Measurements from ENCODE around the gene NR2F2. TPM values are rescaled to one million over a fixed set of nuclear protein-coding genes. Genes with fewer than 3 reads are reported as not detected.

Gene NR2F2
- total and polyA plus RNA-seq, 2 of the 13 experiments (the other 11 are each of a cell fraction or from before 2014, with no cell fraction given) = 3.5 to 4.7 TPM

GRCh38 chr15:96297783-96298182 lies 32.7 kb upstream of the NR2F2 start (continued):
- no peak for TF ChIP-seq ZNF766 (CRISPR knock-in tag; IDR thresholded peaks at IDR 0.05; ENCODE audit: borderline replicate concordance)
- no peak for TF ChIP-seq KMT2B (CRISPR knock-in tag; IDR thresholded peaks at IDR 0.05)
- no peak for TF ChIP-seq SKI (IDR thresholded peaks at IDR 0.05; ENCODE audit: partially characterized antibody)

DNA sequence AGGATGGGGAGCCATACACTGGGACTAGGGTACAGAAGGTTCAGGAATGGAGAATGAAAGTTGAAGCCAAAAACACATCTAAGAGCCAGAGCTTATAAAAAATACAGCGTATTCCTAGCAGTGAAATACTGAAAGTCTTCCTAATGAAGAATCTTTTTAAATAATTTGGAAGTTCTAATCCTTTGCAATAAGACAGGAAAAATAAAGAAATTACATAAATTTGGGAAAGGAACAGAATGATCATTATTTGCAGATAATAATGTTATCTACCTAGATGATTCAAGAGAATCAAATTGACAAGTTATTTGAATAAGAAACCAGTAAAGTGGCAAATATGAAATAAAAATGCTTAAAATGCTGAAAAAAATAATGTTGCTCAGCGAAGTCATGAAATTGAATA lies 32.3 kb upstream of the NR2F2 start:
- Histone ChIP-seq H3K9ac (ENCODE audit: insufficient read depth, low read depth, low read length) (no peak overlapping the region), H3K27me3 (ENCODE audit: control insufficient read depth in 1 of 2, insufficient read depth in 2 of 2, low read length in 2 of 2) (no peaks in the 10 kb centered on the region), H3K79me2 (ENCODE audit: insufficient read depth, low read length) (no peaks in the 10 kb centered on the region), H3K4me1 (ENCODE audit: insufficient read depth, low read length) (no peaks in the 10 kb centered on the region), H3K9me3 (ENCODE audit: low read length) (peaks cover 15% of the 10 kb centered on the region), H2AFZ (ENCODE audit: low read length) (no peak overlapping the region), H3K4me3 (replicated peaks in 1 of 3; ENCODE audit: insufficient read depth in 1 of 3, low read depth in 2 of 3, low read length in 3 of 3) (no peak overlapping the region), H3K4me2 (ENCODE audit: low read depth, low read length) (no peak overlapping the region), H3K27ac (ENCODE audit: extremely low read length, insufficient read depth, low read length) (no peak overlapping the region), H3K36me3 (replicated peaks in 1 of 2; ENCODE audit: control insufficient read depth in 1 of 2, insufficient read depth in 2 of 2, low read length in 2 of 2) (no peaks in the 10 kb centered on the region), H4K20me1 (ENCODE audit: insufficient read depth, low read length) (no peaks in the 10 kb centered on the region)
- no TSS peak for BruUV-seq (replicated peaks)
- ChIA-PET CTCF (ENCODE audit: low intra/inter-chr PET ratio, low total read pairs) (no interaction called here), POLR2A (no interaction called here)
- intact Hi-C loops (cut with micrococcal nuclease; ENCODE audit: unreplicated experiment) (no loop called here), in situ Hi-C loops (cut with HindIII; ENCODE audit: extremely low pct_ligation_motif_present, low pct_unique_long_range_greater_than_20kb) (no loop called here)
- 71% methylated on average over 2 of the region's 2 CpGs for WGBS (ENCODE audit: low lambda C conversion rate)
- FAIRE-seq (no peak), ATAC-seq (no peak), DNase-seq (ENCODE audit: low spot score) (no peak)
- TF ChIP-seq HES4 (CRISPR knock-in tag; IDR thresholded peaks at IDR 0.05; ENCODE audit: borderline replicate concordance) (no peak), ZBTB20 (CRISPR knock-in tag; IDR thresholded peaks at IDR 0.05; ENCODE audit: borderline replicate concordance, low read depth) (no peak), HNRNPUL1 (IDR thresholded peaks at IDR 0.05; ENCODE audit: low read depth, low read length) (no peak), ZNF652 (CRISPR knock-in tag; IDR thresholded peaks at IDR 0.05; ENCODE audit: borderline replicate concordance, low read depth) (no peak), BCL3 (CRISPR knock-in tag; IDR thresholded peaks at IDR 0.05) (no peak), KDM5A (IDR thresholded peaks at IDR 0.05; ENCODE audit: borderline replicate concordance, low read length) (no peak), ZNF720 (CRISPR knock-in tag; IDR thresholded peaks at IDR 0.05) (no peak), ZBTB46 (CRISPR knock-in tag; IDR thresholded peaks at IDR 0.05; ENCODE audit: borderline replicate concordance) (no peak), WIZ (CRISPR knock-in tag; IDR thresholded peaks at IDR 0.05) (no peak)
- TF ChIP-seq, protein P1, sequence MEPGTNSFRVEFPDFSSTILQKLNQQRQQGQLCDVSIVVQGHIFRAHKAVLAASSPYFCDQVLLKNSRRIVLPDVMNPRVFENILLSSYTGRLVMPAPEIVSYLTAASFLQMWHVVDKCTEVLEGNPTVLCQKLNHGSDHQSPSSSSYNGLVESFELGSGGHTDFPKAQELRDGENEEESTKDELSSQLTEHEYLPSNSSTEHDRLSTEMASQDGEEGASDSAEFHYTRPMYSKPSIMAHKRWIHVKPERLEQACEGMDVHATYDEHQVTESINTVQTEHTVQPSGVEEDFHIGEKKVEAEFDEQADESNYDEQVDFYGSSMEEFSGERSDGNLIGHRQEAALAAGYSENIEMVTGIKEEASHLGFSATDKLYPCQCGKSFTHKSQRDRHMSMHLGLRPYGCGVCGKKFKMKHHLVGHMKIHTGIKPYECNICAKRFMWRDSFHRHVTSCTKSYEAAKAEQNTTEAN (CRISPR knock-in tag; conservative IDR thresholded peaks at IDR 0.05) = no peak
